Stimulated activated CD4-positive, alpha-beta T cell treated with anti-CD3 and anti-CD28 coated beads, Interleukin-2, amount 100 ng/mL, for 24 hours (primary cell): Measurements from ENCODE around the gene PPM1B.

ENCODE experiments used
- DNase-seq, 2 donors: peaks; one replicate each; pipeline ENCODE4 v3.0.0-alpha.2; 2020

The PPM1B gene

GRCh38 chr2:44267269-44267795, 98.7 kb downstream of the PPM1B start:
- no peak for DNase-seq

GRCh38 chr2:44267796-44268648, 99.3 kb downstream of the PPM1B start:
- DNase-seq = no peak

- DNase-seq = no peak
Measured at GRCh38 chr2:44269831-44270230, 101.2 kb downstream of the PPM1B start.

- DNase-seq = no peak
Measured at GRCh38 chr2:44271296-44271695, 102.6 kb downstream of the PPM1B start.

- no peak for DNase-seq
Measured at GRCh38 chr2:44273076-44273475, 104.4 kb downstream of the PPM1B start.

GRCh38 chr2:44273596-44273995, 104.9 kb downstream of the PPM1B start:
- DNase-seq = no peak

- no peak for DNase-seq
Measured at GRCh38 chr2:44275927-44276303, 107.2 kb downstream of the PPM1B start.

- DNase-seq = no peak
Measured at GRCh38 chr2:44277541-44277940, 108.9 kb downstream of the PPM1B start.

- DNase-seq = no peak
Measured at GRCh38 chr2:44280869-44281268, 112.2 kb downstream of the PPM1B start.
